GM18526 (cell line): ENCODE results near the gene UPF2.
A peak's percentile ranks its signal among the peaks of the same experiment; 100 is the strongest.

Experiments used
- POLR2A ChIP-seq: IDR thresholded peaks from 3 replicates; pipeline ENCODE4 v1.6.1; 2011; ENCODE audit not compliant: insufficient read length; ENCODE audit errors: extremely low read depth

UPF2 gene, protein sequence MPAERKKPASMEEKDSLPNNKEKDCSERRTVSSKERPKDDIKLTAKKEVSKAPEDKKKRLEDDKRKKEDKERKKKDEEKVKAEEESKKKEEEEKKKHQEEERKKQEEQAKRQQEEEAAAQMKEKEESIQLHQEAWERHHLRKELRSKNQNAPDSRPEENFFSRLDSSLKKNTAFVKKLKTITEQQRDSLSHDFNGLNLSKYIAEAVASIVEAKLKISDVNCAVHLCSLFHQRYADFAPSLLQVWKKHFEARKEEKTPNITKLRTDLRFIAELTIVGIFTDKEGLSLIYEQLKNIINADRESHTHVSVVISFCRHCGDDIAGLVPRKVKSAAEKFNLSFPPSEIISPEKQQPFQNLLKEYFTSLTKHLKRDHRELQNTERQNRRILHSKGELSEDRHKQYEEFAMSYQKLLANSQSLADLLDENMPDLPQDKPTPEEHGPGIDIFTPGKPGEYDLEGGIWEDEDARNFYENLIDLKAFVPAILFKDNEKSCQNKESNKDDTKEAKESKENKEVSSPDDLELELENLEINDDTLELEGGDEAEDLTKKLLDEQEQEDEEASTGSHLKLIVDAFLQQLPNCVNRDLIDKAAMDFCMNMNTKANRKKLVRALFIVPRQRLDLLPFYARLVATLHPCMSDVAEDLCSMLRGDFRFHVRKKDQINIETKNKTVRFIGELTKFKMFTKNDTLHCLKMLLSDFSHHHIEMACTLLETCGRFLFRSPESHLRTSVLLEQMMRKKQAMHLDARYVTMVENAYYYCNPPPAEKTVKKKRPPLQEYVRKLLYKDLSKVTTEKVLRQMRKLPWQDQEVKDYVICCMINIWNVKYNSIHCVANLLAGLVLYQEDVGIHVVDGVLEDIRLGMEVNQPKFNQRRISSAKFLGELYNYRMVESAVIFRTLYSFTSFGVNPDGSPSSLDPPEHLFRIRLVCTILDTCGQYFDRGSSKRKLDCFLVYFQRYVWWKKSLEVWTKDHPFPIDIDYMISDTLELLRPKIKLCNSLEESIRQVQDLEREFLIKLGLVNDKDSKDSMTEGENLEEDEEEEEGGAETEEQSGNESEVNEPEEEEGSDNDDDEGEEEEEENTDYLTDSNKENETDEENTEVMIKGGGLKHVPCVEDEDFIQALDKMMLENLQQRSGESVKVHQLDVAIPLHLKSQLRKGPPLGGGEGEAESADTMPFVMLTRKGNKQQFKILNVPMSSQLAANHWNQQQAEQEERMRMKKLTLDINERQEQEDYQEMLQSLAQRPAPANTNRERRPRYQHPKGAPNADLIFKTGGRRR

DNA sequence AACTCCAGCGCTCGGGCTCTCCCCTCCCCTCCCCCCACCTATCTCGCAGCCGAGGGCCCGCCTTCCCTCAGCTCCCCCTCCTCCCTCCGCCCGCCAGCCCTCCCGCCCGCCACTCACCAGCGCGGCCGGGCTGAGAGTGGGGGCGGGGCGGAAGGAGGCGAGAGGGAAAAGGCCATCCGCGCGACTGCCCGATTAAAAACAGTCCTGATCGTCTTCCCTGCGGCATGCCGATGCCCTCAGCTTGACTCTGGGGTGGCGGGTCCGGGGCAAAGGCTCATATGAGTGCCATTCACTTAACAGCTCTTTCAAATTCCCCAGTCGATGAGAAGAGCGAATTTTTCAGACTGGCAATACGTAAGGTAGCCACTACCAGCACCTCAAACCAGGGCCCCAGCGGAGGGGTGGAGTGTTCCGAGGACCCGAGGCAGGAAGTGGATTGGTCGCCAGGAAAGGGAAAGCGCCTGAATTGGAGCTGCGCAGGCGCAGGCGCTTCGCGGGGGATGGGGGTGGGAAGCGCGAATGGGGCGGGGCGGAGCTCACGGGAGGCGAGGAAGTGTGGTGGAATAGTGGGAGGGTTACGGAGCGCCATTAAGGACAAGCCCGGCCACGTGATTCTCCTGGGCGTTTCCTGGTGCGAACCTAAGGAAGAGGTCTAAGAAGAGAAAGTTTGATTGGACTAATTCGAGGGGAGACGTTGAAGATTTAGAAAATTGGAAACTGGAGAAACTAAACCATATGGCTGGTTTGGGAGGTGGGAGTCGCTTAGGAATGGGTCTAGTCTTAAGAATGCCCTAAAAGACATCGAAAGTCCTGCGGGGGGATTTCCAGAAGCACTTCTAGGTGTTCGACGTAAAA, at the start of gene UPF2:
TSS of gene UPF2 (minus strand) at position 13 of the 855 bp plus-strand sequence. CDS start 7,386 bp downstream, outside the sequence.
- peak; percentile 26 for TF ChIP-seq POLR2A

DNA sequence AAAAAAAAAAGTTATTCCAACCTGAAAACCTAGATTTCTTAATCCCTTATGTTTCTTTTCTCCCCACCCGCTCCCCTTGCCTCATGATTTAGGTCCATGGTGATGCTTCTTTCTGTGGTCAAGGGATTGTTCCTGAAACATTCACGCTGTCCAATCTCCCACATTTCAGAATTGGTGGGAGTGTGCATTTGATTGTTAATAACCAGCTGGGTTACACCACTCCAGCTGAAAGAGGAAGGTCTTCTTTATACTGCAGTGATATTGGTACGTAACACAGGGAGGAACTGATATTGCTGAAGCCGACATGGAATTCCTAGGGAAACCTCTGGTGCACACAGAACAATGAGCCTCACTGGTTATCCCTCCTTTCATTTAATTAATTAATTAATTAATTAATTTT, 48.8 kb upstream of the UPF2 start:
- TF ChIP-seq POLR2A = no peak

DNA sequence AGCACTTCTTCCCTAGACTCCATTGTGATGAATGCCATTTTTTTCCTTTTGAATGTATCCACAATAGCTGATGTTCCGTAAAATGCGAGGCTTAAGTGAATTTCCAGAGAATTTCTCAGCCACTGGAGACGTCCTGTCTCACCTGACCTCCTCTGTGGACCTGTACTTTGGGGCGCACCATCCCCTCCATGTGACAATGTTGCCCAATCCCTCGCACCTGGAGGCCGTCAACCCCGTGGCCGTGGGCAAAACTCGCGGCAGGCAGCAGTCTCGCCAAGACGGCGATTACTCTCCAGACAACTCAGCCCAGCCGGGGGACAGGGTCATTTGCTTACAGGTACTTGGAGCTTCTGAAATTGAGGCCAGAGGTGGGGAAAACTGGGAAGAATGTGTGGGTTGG, 46.3 kb upstream of the UPF2 start:
- TF ChIP-seq POLR2A = no peak

DNA sequence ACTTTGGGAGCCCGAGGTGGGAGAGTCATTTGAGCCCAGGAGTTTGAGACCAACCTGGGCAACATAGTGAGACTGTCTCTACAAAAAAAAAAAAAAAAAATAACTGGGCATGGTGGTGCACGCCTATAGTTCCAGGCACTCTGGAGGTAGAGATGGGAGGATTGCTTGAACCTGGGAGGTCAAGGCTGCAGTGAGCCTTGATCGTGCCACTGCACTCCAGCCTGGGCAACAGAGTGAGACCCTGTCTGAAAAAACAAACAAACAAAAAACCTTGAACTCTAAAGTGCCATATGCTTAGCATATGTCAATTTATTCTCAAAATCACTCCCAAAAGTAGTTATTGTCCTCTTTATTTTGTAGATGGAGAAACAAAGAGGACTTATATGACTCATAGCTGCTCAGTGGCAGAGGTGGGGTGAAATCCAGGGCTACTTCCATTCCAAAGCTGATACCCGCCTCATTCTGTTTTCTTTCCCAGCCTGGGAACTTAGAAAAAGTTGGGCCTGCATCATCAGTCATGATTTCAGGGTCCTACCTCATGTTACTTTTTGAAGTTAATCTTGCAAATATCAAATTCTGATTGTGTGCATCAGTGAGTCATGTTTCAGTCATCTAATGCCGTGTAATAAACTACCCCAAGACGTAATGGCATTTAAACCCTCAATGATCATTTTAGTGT, 39.4 kb upstream of the UPF2 start:
- TF ChIP-seq POLR2A = no peak

DNA sequence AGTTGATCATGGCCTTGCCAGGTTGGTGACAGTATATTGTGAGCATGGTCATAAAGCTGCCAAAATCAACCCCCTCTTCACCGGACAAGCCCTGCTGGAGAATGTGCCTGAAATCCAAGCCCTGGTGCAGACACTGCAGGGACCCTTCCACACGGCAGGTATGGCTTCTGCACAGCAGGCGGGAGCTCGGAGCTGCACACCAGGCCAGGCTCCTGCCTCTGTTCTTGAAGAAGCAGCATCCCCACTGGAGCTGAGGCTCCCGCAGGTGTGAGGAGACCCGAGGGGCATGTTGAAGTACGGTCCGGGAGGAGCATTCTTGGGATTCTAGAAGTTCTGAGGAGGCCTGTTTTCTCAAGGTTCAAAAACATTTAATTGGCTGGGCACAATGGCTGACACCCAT, 38.9 kb upstream of the UPF2 start:
- TF ChIP-seq POLR2A = no peak

DNA sequence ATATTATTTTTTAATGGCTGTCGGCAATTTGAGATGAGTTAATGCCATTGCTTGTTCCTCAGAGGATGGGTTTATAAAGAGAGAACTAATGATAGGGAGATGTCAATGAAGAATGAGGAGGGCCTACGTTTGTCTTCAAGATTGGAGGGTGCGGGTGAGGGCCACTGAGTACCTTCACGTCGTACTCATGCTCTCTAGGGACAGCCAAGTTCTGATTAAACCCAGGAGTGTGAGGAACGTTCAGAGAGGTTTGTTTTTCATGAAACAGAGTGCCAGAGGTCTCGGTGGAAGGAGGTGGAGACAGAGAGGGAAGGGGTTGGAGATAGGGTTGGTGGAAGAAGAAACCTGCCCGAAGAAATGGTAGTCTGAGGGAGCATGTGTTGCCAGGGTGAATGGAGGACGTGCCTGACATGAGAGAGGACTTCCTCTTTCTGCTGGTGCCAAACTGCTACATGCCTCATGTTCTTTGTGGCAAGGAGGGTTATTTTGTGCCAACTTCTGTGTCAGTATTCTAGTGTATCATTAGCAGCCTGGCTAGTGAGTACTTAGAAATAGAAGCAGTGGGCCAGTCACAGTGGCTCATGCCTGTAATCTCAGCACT, 35.1 kb upstream of the UPF2 start:
- TF ChIP-seq POLR2A = no peak

DNA sequence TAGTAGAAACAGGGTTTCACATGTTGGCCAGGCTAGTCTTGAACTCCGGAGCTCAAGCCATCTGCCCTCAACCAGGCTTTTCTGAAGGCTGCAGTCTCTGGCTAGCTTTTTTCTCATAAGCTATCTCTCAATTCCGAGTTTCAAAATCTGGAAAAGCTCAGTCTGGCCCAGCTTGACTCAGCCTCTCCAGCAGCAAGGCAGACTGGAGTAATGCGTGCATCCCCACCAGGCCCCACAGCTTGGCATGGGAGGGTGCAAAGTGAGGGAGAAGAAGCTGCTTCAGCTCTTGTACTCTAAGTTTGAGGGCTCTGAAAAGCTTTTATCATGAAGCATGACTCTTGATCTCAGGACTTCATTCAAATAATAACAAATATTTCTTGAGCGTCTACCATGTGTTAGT, 30.9 kb upstream of the UPF2 start:
- TF ChIP-seq POLR2A = no peak

DNA sequence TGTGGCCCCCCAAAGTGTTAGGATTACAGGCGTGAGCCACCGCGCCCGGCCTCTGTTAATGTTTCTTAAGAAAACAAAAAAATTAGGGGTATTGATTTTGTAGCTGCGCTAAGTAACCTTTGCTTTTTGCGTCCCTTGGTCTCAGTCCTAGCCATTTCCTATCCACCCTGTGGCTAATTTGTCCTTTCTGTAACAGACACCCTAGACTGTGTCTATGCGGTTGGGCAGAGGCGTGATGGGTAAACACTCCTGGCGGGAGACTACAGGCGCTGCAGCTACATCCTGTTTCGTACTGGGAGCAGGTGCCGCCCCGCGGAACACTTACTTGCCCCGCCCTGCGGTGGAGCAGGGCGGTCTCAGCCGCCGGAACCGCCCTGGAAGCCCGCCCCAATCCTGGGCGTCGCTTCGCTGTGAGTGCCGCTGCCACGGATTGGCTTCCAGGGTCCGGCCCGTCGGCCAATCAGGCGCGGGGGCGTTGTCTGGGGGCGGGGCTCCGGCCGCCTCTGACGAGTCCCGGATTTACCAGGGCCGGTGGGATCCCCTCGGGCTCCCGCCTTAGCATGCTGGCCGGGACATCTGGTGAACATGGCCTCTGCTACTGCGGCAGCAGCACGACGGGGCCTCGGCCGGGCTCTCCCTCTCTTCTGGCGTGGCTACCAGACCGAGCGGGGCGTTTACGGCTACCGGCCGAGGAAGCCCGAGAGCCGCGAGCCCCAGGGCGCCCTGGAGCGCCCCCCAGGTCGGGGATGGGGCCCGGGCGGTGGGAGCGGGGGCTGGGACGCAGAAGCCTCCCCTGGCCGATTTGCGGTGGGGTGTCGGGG, 26.1 kb upstream of the UPF2 start, which contains the start of gene DHTKD1:
TSS of gene DHTKD1 (plus strand) at position 506 of the 821 bp plus-strand sequence. CDS start at position 586, 80 bp downstream.
- TF ChIP-seq POLR2A = peak; percentile 85

DNA sequence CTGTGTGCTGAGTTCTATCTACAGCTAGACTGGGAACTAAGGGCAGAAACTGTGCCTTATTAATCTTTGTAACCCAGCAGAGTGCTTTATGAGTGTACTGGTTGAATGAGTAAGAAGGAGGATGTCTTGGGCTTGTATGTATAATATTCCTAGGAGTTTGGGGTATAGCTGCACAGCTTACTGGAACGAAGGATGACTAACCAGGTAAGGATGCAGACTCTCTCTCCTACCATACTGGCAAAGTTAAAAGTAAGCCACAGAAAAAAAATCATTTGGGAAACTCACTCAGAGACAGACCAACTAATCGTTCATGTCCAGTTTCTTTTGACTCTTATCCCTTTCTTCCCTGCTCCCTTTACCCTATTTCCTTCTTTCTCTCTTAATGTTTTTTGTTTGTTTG, 24.7 kb upstream of the UPF2 start:
- TF ChIP-seq POLR2A = no peak

DNA sequence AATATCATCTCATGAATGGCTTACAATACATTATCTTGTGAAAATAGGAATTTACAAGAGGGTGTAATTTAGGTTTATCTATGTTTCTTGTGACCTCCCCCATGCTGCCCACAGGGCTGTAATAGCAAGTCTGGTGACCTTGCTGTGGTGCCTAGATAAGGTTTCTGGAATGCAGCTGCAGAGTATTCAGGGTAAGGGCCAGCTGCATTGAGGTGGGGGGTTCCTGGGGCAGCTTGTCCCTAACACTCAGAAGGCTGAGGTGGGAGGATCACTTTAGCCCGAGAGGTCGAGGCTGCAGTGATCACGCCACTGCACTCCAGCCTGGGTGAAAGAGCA, 20.8 kb upstream of the UPF2 start:
- no peak for TF ChIP-seq POLR2A

DNA sequence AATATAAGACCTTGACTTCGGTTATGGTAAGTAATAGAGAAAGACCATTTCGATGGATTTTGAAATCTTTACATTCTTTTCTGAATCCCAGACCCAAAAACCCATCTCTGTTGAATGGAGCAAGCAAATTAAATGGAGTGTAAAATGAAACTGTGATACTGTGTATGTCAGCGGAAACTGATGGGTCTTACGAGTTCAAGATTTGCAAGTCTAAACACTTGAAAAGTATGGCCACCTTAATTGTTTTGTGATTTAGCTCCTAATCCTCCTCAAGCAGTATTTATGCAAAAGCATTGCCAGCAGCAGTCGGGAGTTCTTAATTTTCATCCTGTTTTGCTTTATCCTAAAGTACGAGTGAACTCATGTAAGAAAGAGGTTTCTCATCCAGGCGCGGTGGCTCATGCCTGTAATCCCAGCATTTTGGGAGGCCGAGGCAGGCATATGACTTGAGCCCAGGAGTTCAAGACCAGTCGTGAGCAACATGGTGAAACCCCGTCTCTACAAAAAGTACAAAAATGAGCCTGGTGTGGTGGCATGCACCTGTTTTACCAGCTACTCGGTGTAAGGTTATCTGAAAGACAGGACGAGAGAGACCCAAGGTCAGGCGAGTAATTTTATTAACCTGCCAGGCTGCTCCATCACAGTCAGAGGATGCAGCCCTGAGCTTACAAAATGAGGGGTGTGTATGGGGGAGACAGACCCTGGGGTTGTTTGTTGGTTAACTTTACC, 20.3 kb upstream of the UPF2 start:
- TF ChIP-seq POLR2A = no peak

DNA sequence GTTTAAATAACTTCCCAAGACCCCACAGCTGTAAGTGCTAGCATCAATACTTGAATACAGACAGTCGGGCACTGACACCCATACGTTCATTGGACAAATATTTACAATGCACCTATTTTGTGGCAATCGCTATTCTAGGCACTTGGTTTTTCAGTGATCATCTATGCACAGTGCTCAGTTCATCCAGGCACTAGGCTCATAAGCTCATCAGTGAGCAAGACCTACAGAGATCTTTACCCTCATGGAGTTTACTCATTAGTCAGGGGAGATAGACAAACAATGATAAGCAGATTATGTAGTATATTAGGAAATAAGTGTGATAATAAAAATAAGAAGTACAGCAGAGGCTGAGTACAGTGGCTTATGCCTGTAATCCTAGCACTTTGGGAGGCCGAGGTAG, 18.5 kb upstream of the UPF2 start:
- no peak for TF ChIP-seq POLR2A

DNA sequence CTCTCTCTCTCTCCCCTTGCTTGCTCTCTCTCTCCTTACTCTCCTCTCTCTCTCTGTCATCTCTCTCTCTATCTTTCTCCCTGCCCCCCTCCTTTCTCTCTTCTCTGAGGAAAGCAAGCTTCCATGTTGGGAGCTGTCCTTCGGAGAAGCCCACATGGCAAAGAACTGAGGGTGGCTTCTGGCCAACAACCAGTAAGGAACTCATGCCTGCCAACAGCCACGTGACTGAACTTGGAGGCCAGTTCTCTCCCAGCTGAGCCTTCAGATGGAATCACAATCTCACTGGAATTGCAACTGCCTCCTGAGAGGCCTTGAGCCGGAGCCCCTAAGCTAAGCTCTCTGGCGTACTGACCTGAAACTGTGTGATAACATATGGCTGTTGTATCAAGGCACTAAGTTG, 14.1 kb upstream of the UPF2 start:
- TF ChIP-seq POLR2A = no peak
